Mesendoderm (in vitro differentiated cells): ENCODE results near the gene STRAP.
"Not testable (repeated sequence)": the region's sequence is repeated elsewhere in the genome, so short reads cannot be mapped to it uniquely, and the experiment has no call there.

Experiments
- DNase-seq: peaks from one replicate; pipeline ENCODE4 v3.0.0; 2013
- H2AK5ac ChIP-seq: 2 replicates; pipeline ENCODE4 v1.6.1; 2013; ENCODE audit warnings: low read length, inconsistent platforms
- H2BK120ac ChIP-seq: 2 replicates; pipeline ENCODE4 v1.6.1; 2013; ENCODE audit warnings: low read depth, mild to moderate bottlenecking, low read length, moderate library complexity, mixed read lengths
- H2BK15ac ChIP-seq: replicated peaks from 2 replicates; pipeline ENCODE4 v1.6.1; 2013; ENCODE audit warnings: low read depth, mild to moderate bottlenecking, moderate library complexity
- H2BK5ac ChIP-seq: 2 replicates; pipeline ENCODE4 v1.6.1; 2013; ENCODE audit warnings: low read length, inconsistent platforms
- H3K18ac ChIP-seq: 2 replicates; pipeline ENCODE4 v1.6.1; 2013; ENCODE audit warnings: mild to moderate bottlenecking, low read length, mixed read lengths
- H3K23ac ChIP-seq: one replicate; pipeline ENCODE4 v1.6.1; 2013; ENCODE audit warnings: low read length
- H3K27ac ChIP-seq: 2 replicates; pipeline ENCODE4 v1.5.1; 2013; ENCODE audit warnings: low read depth, mild to moderate bottlenecking, inconsistent platforms, low read length, moderate library complexity
- H3K27me3 ChIP-seq: 2 replicates; pipeline ENCODE4 v1.6.1; 2013; ENCODE audit warnings: low read length, control low read depth, mild to moderate bottlenecking, inconsistent platforms; ENCODE audit not compliant: insufficient read depth, poor library complexity
- H3K36me3 ChIP-seq: 2 replicates; pipeline ENCODE4 v1.6.1; 2013; ENCODE audit warnings: low read length, inconsistent platforms; ENCODE audit not compliant: control insufficient read depth, insufficient read depth
- H3K4ac ChIP-seq: one replicate; pipeline ENCODE4 v1.6.1; 2013; ENCODE audit warnings: low read depth, mild to moderate bottlenecking, low read length, moderate library complexity
- H3K4me1 ChIP-seq: 2 replicates; pipeline ENCODE4 v1.6.1; 2013; ENCODE audit warnings: low read depth, low read length, inconsistent platforms; ENCODE audit not compliant: control insufficient read depth
- H3K4me2 ChIP-seq: 2 replicates; pipeline ENCODE4 v1.6.1; 2013; ENCODE audit warnings: low read length
- H3K4me3 ChIP-seq: 2 replicates; pipeline ENCODE4 v1.5.1; 2013; ENCODE audit warnings: mild to moderate bottlenecking, low read length
- H3K56ac ChIP-seq: one replicate; pipeline ENCODE4 v1.6.1; 2013; ENCODE audit warnings: low read length
- H3K79me1 ChIP-seq: 2 replicates; pipeline ENCODE4 v1.6.1; 2013; ENCODE audit warnings: low read length, inconsistent platforms
- H3K79me2 ChIP-seq: 2 replicates; pipeline ENCODE4 v1.6.1; 2013; ENCODE audit warnings: mild to moderate bottlenecking, low read length; ENCODE audit not compliant: control insufficient read depth, insufficient read depth
- H3K9ac ChIP-seq: 2 replicates; pipeline ENCODE4 v1.6.1; 2013; ENCODE audit warnings: low read length, inconsistent platforms
- H4K5ac ChIP-seq: one replicate; pipeline ENCODE4 v1.6.1; 2013; ENCODE audit warnings: low read length
- H4K8ac ChIP-seq: one replicate; pipeline ENCODE4 v1.6.1; 2013; ENCODE audit warnings: low read depth, mild to moderate bottlenecking, control low read depth, low read length, moderate library complexity
- WGBS: extraction: QIAGEN DNeasy Blood & Tissue Kit; methylation state at CpG from one replicate; pipeline ENCODE4 v1.1.7; 2013; ENCODE audit warnings: low lambda C conversion rate, missing lambda C conversion rate; ENCODE audit not compliant: insufficient coverage; ENCODE audit errors: extremely low coverage; 5-methylcytosine and 5-hydroxymethylcytosine counted together

STRAP gene

DNA sequence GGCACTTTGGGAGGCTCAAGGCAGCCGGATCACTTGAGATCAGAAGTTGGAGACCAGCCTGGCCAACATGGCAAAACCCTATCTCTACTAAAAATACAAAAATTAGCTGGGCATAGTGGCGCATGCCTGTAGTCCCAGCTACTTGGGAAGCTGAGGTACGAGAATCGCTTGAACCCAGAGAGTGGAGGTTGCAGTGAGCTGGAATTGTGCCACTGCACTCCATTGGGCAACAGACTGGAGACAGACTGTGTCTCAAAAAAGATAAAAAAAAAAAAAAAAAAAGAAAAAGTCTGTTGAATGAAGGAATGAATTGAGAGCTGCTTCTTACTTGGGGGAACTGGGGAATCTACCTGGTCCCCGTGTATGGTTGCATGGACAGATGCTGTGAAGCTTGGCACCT lies 31.9 kb downstream of the STRAP start:
- H3K79me2 ChIP-seq, H3K9ac ChIP-seq, H4K5ac ChIP-seq, H2BK5ac ChIP-seq, H3K4ac ChIP-seq, H3K18ac ChIP-seq, H3K4me2 ChIP-seq, H3K4me1 ChIP-seq, DNase-seq, H3K23ac ChIP-seq, H3K4me3 ChIP-seq, H3K27me3 ChIP-seq, H3K27ac ChIP-seq, H2BK15ac ChIP-seq, H3K56ac ChIP-seq, H3K79me1 ChIP-seq, H3K36me3 ChIP-seq, H4K8ac ChIP-seq, H2AK5ac ChIP-seq, H2BK120ac ChIP-seq: not testable (repeated sequence)
- no CpG with 5 or more reads among the region's 5 CpGs for WGBS

DNA sequence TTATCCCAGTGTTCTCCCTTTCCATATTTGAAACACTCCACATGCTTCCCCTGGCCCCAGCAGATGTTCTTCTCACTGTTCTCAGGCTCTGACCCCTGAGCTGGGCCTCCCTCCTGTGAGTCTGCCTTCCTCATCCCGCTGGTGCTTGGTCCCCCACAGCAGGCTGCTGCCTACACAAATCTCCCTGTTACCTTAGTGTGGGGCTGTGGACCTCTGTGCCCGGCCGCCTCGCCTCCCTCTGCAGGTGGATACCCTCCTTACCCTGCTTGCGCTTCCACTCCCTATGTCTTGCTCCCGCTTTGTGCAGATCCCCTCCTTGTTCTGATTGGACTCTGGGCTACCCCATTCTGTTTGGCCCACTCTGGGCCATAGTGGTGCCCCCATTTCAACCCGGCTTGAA lies 35.9 kb downstream of the STRAP start:
- Histone ChIP-seq H3K79me1 (no peaks in the 10 kb centered on the region), H2BK120ac (no peak overlapping the region), H3K79me2 (no peaks in the 10 kb centered on the region), H2AK5ac (no peak overlapping the region), H3K56ac (no peak overlapping the region), H3K18ac (no peak overlapping the region), H3K4me2 (no peak overlapping the region), H3K23ac (no peak overlapping the region), H2BK15ac (no peak overlapping the region), H3K27ac (no peak overlapping the region), H3K4me3 (no peak overlapping the region), H4K5ac (no peak overlapping the region), H3K4ac (no peak overlapping the region), H2BK5ac (no peak overlapping the region), H3K4me1 (peaks cover 2% of the 10 kb centered on the region), H4K8ac (no peak overlapping the region), H3K27me3 (no peaks in the 10 kb centered on the region), H3K36me3 (no peaks in the 10 kb centered on the region), H3K9ac (no peak overlapping the region)
- no peak for DNase-seq
- WGBS: no CpG with 5 or more reads among the region's 7 CpGs

DNA sequence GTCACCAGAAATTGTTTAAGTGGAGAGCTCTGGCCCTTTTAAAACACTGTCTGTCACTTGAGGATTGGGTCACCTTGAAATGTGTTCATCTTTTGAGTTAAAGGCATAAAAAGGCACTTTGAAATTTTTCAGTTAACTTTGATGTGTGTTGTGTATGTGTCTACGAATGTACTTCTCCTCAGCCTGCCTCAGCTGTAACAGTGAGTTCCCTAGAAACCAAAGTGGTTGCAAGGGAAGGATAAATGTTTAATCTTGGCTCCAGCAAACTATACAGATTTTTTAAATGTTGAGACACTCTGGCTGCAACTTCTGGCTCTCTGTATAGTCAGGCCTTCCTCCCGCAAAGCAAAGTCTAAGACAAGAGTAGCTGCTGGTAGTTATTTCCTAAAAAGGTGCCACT lies 37.2 kb downstream of the STRAP start:
- H3K79me1 ChIP-seq: no peaks in the 10 kb centered on the region
- peaks cover 2% of the 10 kb centered on the region for H3K4me1 ChIP-seq
- H3K27ac ChIP-seq: no peak overlapping the region
- H3K79me2 ChIP-seq: no peaks in the 10 kb centered on the region
- H4K8ac ChIP-seq: no peak overlapping the region
- no CpG with 5 or more reads among the region's 2 CpGs for WGBS
- no peak overlapping the region for H3K23ac ChIP-seq
- no peak overlapping the region for H3K4me3 ChIP-seq
- no peak overlapping the region for H3K4me2 ChIP-seq
- H3K9ac ChIP-seq: no peak overlapping the region
- H3K56ac ChIP-seq: no peak overlapping the region
- H3K4ac ChIP-seq: no peak overlapping the region
- H2AK5ac ChIP-seq: no peak overlapping the region
- H3K27me3 ChIP-seq: no peaks in the 10 kb centered on the region
- no peak overlapping the region for H2BK5ac ChIP-seq
- no peak for DNase-seq
- H3K36me3 ChIP-seq: no peaks in the 10 kb centered on the region
- no peak overlapping the region for H2BK120ac ChIP-seq
- H2BK15ac ChIP-seq: no peak overlapping the region
- H3K18ac ChIP-seq: no peak overlapping the region
- no peak overlapping the region for H4K5ac ChIP-seq

DNA sequence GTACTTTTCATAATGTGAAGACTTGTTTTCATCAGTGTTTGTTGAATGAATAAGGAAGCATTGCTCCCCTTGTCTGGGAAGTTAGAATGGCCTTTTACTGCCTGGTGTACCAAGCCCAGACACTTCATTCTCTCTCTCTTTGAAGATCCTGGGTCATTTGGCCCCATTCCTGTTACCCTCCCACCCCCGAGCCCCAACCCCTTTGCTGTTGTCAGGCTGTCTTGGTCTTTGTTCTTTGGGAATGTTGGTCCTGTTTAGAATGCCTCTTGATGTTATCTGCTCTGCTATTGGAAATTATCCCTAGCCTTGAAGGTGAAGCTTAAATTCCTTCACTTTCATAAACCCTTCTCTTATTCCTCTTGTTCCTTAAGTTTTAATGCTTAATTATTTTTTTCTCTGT lies 42.8 kb downstream of the STRAP start:
- H3K27me3 ChIP-seq: no peaks in the 10 kb centered on the region
- no peak overlapping the region for H3K23ac ChIP-seq
- H3K4ac ChIP-seq: no peak overlapping the region
- WGBS: no CpG with 5 or more reads among the region's 1 CpG
- peaks cover 5% of the 10 kb centered on the region for H3K4me1 ChIP-seq
- no peak overlapping the region for H2BK15ac ChIP-seq
- H3K56ac ChIP-seq: no peak overlapping the region
- H3K79me2 ChIP-seq: no peaks in the 10 kb centered on the region
- H2AK5ac ChIP-seq: no peak overlapping the region
- DNase-seq: peak; percentile 70
- H3K9ac ChIP-seq: no peak overlapping the region
- H4K8ac ChIP-seq: no peak overlapping the region
- peak overlapping the region; percentile 68 for H3K18ac ChIP-seq
- no peak overlapping the region for H4K5ac ChIP-seq
- H2BK5ac ChIP-seq: no peak overlapping the region
- H3K79me1 ChIP-seq: no peaks in the 10 kb centered on the region
- H3K4me3 ChIP-seq: no peak overlapping the region
- no peak overlapping the region for H3K27ac ChIP-seq
- H2BK120ac ChIP-seq: no peak overlapping the region
- no peak overlapping the region for H3K4me2 ChIP-seq
- no peaks in the 10 kb centered on the region for H3K36me3 ChIP-seq

DNA sequence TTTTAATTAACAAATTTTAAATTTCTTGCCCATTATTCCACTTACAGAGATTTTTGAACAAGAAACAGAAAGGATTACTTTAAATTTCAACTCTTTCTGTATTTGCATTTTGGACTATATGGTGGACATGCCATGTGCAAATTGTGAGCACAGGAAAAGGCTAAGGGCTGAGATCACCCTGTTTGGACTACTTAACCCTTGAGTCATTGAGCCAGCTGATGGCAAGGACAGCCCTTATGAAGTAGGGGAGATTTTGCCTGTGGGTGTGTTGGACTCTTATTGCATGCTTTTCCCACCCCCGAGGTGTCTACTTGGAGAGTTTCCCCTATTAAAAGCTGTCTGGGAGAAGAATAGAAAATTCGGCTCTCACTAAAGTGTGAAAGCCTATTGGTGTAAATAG lies 46.2 kb downstream of the STRAP start:
- no CpG with 5 or more reads among the region's 2 CpGs for WGBS
- no peaks in the 10 kb centered on the region for H3K79me1 ChIP-seq

DNA sequence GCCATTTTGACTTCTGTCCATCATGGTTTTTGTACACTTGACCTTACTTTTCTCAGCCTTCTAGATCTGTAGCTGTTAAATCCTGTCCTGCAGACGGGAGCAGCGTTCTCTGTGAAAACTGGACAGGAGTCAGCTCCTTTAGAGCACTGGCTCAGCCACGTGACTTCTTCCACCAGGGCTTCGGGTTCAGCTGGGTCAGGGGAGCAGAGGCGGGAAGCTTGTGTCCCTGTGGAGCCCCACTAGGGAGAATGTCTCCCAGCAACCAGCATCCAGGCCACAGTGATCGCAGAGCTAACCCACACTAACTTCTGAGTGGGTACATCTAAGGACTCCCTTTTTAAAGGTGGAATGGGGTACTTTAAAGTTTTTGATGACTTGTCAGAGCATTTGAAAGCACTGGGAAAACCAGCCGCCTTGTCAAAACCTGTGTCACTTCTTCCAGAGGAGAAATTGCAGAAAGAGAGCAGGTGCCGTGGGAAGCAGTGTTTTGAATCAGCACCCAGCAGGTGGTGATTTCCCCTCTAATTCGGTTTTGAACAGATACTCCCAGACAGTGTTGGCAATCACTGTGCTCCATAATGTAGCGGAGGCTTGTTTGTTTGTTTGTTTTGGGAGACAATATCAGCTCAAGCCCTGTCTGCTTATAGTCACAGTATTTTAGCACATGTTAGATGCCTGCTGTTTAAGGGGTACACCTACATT lies 46.8 kb downstream of the STRAP start:
- Histone ChIP-seq H3K4me2 (no peak overlapping the region), H3K36me3 (no peaks in the 10 kb centered on the region), H2BK120ac (no peak overlapping the region), H2BK5ac (no peak overlapping the region), H4K5ac (no peak overlapping the region), H3K27me3 (no peaks in the 10 kb centered on the region), H4K8ac (no peak overlapping the region), H2BK15ac (no peak overlapping the region), H3K4ac (no peak overlapping the region), H3K18ac (peak overlapping the region; percentile 82), H3K79me1 (no peaks in the 10 kb centered on the region), H3K27ac (no peak overlapping the region), H3K56ac (no peak overlapping the region), H3K4me3 (no peak overlapping the region), H3K79me2 (no peaks in the 10 kb centered on the region), H3K9ac (no peak overlapping the region), H2AK5ac (no peak overlapping the region), H3K23ac (no peak overlapping the region), H3K4me1 (peaks cover 5% of the 10 kb centered on the region)
- no CpG with 5 or more reads among the region's 10 CpGs for WGBS
- DNase-seq: no peak

More for the DNA sequence above, 46.2 kb downstream of the STRAP start:
- Histone ChIP-seq H3K4me2 (no peak overlapping the region), H3K4me1 (peaks cover 5% of the 10 kb centered on the region), H4K8ac (no peak overlapping the region), H3K4ac (no peak overlapping the region), H3K18ac (peak overlapping the region; percentile 82), H3K79me2 (no peaks in the 10 kb centered on the region), H2BK120ac (no peak overlapping the region), H3K9ac (no peak overlapping the region), H4K5ac (no peak overlapping the region), H3K36me3 (no peaks in the 10 kb centered on the region), H3K4me3 (no peak overlapping the region), H2BK15ac (no peak overlapping the region), H2BK5ac (no peak overlapping the region), H3K56ac (no peak overlapping the region), H2AK5ac (no peak overlapping the region), H3K27me3 (no peaks in the 10 kb centered on the region), H3K27ac (no peak overlapping the region), H3K23ac (no peak overlapping the region)
- DNase-seq: peak; percentile 68
